CD4-positive, CD25-positive, alpha-beta regulatory T cell (primary cell): Measurements from ENCODE around the gene PLAU. TPM values are rescaled to one million over a fixed set of nuclear protein-coding genes. Genes with fewer than 3 reads are reported as not detected.

ENCODE experiments used
- ATAC-seq, 2 donors: fragments of 150-1000 bp; cut with Tn5 transposase; one replicate each; pipeline ENCODE4 v1.10.0; 2021; ENCODE audit warnings: low read depth in 2 of 2, moderate number of reproducible peaks in 2 of 2, moderate library complexity in 1 of 2
- DNase-seq, 3 donors: peaks; one replicate each; pipeline versions ENCODE4 v3.0.0 to v3.0.0-alpha.2; 2012 to 2022; ENCODE audit warnings: mixed read lengths in 1 of 3
- H3K27ac ChIP-seq: one replicate; pipeline ENCODE4 v1.7.0; 2013; ENCODE audit warnings: mild to moderate bottlenecking, low read length; ENCODE audit not compliant: insufficient read depth, poor library complexity, severe bottlenecking
- H3K27me3 ChIP-seq: one replicate; pipeline ENCODE4 v1.7.0; 2013; ENCODE audit warnings: low read length; ENCODE audit not compliant: control insufficient read depth, insufficient read depth
- H3K36me3 ChIP-seq: one replicate; pipeline ENCODE4 v1.7.0; 2013; ENCODE audit warnings: mild to moderate bottlenecking, low read length, moderate library complexity; ENCODE audit not compliant: control insufficient read depth, insufficient read depth
- H3K4me1 ChIP-seq: 2 replicates; pipeline ENCODE4 v1.7.0; 2013; ENCODE audit warnings: mild to moderate bottlenecking, low read length; ENCODE audit not compliant: insufficient read depth, control insufficient read depth, poor library complexity, severe bottlenecking
- H3K4me3 ChIP-seq: one replicate; pipeline ENCODE4 v1.7.0; 2013; ENCODE audit warnings: low read depth, mild to moderate bottlenecking, low read length, moderate library complexity
- H3K9me3 ChIP-seq, 2 experiments: 1 replicate in 1 of 2; 2 replicates in 1 of 2; pipeline ENCODE4 v1.7.0; 2013; ENCODE audit warnings: low read length in 2 of 2, mild to moderate bottlenecking in 1 of 2, moderate library complexity in 1 of 2; ENCODE audit not compliant: control insufficient read depth in 2 of 2
- H3K27ac Mint-ChIP-seq, 3 donors: one replicate each; pipeline ENCODE4 v1.8.0; 2020 to 2022; ENCODE audit warnings: mild to moderate bottlenecking in 3 of 3, mixed read lengths in 3 of 3, moderate library complexity in 2 of 3
- H3K27me3 Mint-ChIP-seq: one replicate; pipeline ENCODE4 v1.8.0; 2022; ENCODE audit warnings: mild to moderate bottlenecking, mixed read lengths
- H3K36me3 Mint-ChIP-seq: one replicate; pipeline ENCODE4 v1.8.0; 2020; ENCODE audit warnings: mixed read lengths
- H3K4me1 Mint-ChIP-seq, 4 donors: one replicate each; pipeline ENCODE4 v1.8.0; 2020 to 2022; ENCODE audit warnings: mixed read lengths in 4 of 4, mild to moderate bottlenecking in 1 of 4
- H3K4me3 Mint-ChIP-seq, 4 donors: one replicate each; pipeline ENCODE4 v1.8.0; 2020 to 2022; ENCODE audit warnings: mild to moderate bottlenecking in 4 of 4, mixed read lengths in 4 of 4, moderate library complexity in 3 of 4
- H3K9me3 Mint-ChIP-seq, 7 donors: one replicate each; pipeline ENCODE4 v1.8.0; 2020 to 2022; ENCODE audit warnings: mixed read lengths in 7 of 7, mild to moderate bottlenecking in 3 of 7, moderate library complexity in 2 of 7
- polyA plus RNA-seq, 4 donors: library from polyadenylated mRNA; unstranded; fragments of 300-500 nt; fragmentation: Illumina TruSeq; gene quantifications; one replicate each; pipeline ENCODE4 v1.2.3, GENCODE V29; 2021
- total RNA-seq: library from RNA; stranded (reverse); gene quantifications from one replicate; pipeline ENCODE4 v1.2.3, GENCODE V29; 2022

Gene PLAU
- total and polyA plus RNA-seq, 5 donors from 2014 or later = 0.35 TPM; not detected in 4

GRCh38 chr10:73873838-73874215, 37.1 kb upstream of the PLAU start:
- no peak overlapping the region for H3K27ac Mint-ChIP-seq
- H3K27ac ChIP-seq = peak overlapping the region; percentile 23
- H3K4me1 Mint-ChIP-seq = peaks cover 5 to 66% (median 41%) of the 10 kb centered on the region in 4 donors
- H3K36me3 Mint-ChIP-seq = peaks cover 21% of the 10 kb centered on the region
- no peaks in the 10 kb centered on the region for H3K27me3 ChIP-seq
- peak overlapping the region in 2 of 4 donors; percentile 61 to 77 for H3K4me3 Mint-ChIP-seq
- H3K9me3 ChIP-seq = no peaks in the 10 kb centered on the region
- no peak overlapping the region for H3K4me3 ChIP-seq
- H3K36me3 ChIP-seq = peaks cover 15% of the 10 kb centered on the region
- H3K27me3 Mint-ChIP-seq = no peaks in the 10 kb centered on the region
- peaks cover 53% of the 10 kb centered on the region for H3K4me1 ChIP-seq
- peak in 2 of 3 donors; percentile 13 to 20 for DNase-seq
- no peaks in the 10 kb centered on the region for H3K9me3 Mint-ChIP-seq
- ATAC-seq = no peak

- H3K4me1 ChIP-seq = peaks cover 52% of the 10 kb centered on the region
- H3K9me3 Mint-ChIP-seq = no peaks in the 10 kb centered on the region
- H3K27ac ChIP-seq = peak within 1 kb of the TSS; percentile 84
- peaks cover 21% of the 10 kb centered on the region for H3K36me3 Mint-ChIP-seq
- DNase-seq (peak; percentile 79 to 90 (median 85)), ATAC-seq (peak; percentile 91)
- peak within 1 kb of the TSS; percentile 92 to 97 (median 94) for H3K4me3 Mint-ChIP-seq
- H3K27ac Mint-ChIP-seq = peak within 1 kb of the TSS; percentile 96 to 97 (median 96)
- H3K4me1 Mint-ChIP-seq = peaks cover 5 to 65% (median 41%) of the 10 kb centered on the region in 4 donors
- peaks cover 11% of the 10 kb centered on the region for H3K36me3 ChIP-seq
- H3K27me3 ChIP-seq = no peaks in the 10 kb centered on the region
- H3K27me3 Mint-ChIP-seq = no peaks in the 10 kb centered on the region
- peak within 1 kb of the TSS; percentile 73 for H3K4me3 ChIP-seq
- H3K9me3 ChIP-seq = no peaks in the 10 kb centered on the region
Measured at GRCh38 chr10:73874267-73875138, 36.4 kb upstream of the PLAU start, which contains the start of gene CAMK2G. Gene CAMK2G (minus strand): TSS chr10:73874555. CDS start chr10:73874461, 94 bp downstream.

GRCh38 chr10:73875139-73875475, 35.8 kb upstream of the PLAU start:
- H3K36me3 ChIP-seq = peaks cover 11% of the 10 kb centered on the region
- H3K4me1 Mint-ChIP-seq = peaks cover 0 to 65% (median 42%) of the 10 kb centered on the region in 4 donors
- H3K27me3 Mint-ChIP-seq = no peaks in the 10 kb centered on the region
- peak overlapping the region; percentile 66 for H3K4me3 ChIP-seq
- ATAC-seq = peak; percentile 6 to 10
- peak; percentile 47 to 85 (median 76) for DNase-seq
- H3K27ac ChIP-seq = peak overlapping the region; percentile 84
- no peaks in the 10 kb centered on the region for H3K9me3 ChIP-seq
- peaks cover 52% of the 10 kb centered on the region for H3K4me1 ChIP-seq
- no peaks in the 10 kb centered on the region for H3K9me3 Mint-ChIP-seq
- peaks cover 20% of the 10 kb centered on the region for H3K36me3 Mint-ChIP-seq
- H3K27me3 ChIP-seq = no peaks in the 10 kb centered on the region
- H3K27ac Mint-ChIP-seq = peak overlapping the region; percentile 89 to 97 (median 96)
- peak overlapping the region; percentile 92 to 97 (median 94) for H3K4me3 Mint-ChIP-seq

- Histone ChIP-seq H3K4me3 (no peak overlapping the region), H3K36me3 (peaks cover 3% of the 10 kb centered on the region), H3K4me1 (peaks cover 42% of the 10 kb centered on the region), H3K27me3 (no peaks in the 10 kb centered on the region), H3K9me3 (no peaks in the 10 kb centered on the region), H3K27ac (no peak overlapping the region)
- no peak for DNase-seq
- Mint-ChIP-seq H3K36me3 (peaks cover 10% of the 10 kb centered on the region), H3K4me1 (peaks cover 0 to 54% (median 32%) of the 10 kb centered on the region in 4 donors), H3K27ac (peak overlapping the region; percentile 77 to 96 (median 86)), H3K4me3 (peak overlapping the region in 3 of 4 donors; percentile 63 to 97 (median 94)), H3K9me3 (no peaks in the 10 kb centered on the region), H3K27me3 (no peaks in the 10 kb centered on the region)
- no peak for ATAC-seq
Measured at GRCh38 chr10:73876157-73876556, 34.8 kb upstream of the PLAU start.

GRCh38 chr10:73876566-73876965, 34.4 kb upstream of the PLAU start:
- peaks cover 9% of the 10 kb centered on the region for H3K36me3 Mint-ChIP-seq
- peaks cover 0 to 50% (median 29%) of the 10 kb centered on the region in 4 donors for H3K4me1 Mint-ChIP-seq
- no peaks in the 10 kb centered on the region for H3K27me3 Mint-ChIP-seq
- H3K4me3 Mint-ChIP-seq = peak overlapping the region in 2 of 4 donors; percentile 26 to 85
- no peaks in the 10 kb centered on the region for H3K36me3 ChIP-seq
- H3K9me3 ChIP-seq = no peaks in the 10 kb centered on the region
- peak overlapping the region in 2 of 3 donors; percentile 77 to 86 for H3K27ac Mint-ChIP-seq
- no peak overlapping the region for H3K4me3 ChIP-seq
- H3K4me1 ChIP-seq = peaks cover 38% of the 10 kb centered on the region
- DNase-seq (no peak), ATAC-seq (no peak)
- H3K9me3 Mint-ChIP-seq = no peaks in the 10 kb centered on the region
- H3K27me3 ChIP-seq = no peaks in the 10 kb centered on the region
- H3K27ac ChIP-seq = no peak overlapping the region

- H3K27me3 ChIP-seq = no peaks in the 10 kb centered on the region
- no peak overlapping the region for H3K4me3 ChIP-seq
- H3K36me3 Mint-ChIP-seq = peaks cover 5% of the 10 kb centered on the region
- H3K4me1 Mint-ChIP-seq = peaks cover 0 to 46% (median 25%) of the 10 kb centered on the region in 4 donors
- H3K9me3 ChIP-seq = no peaks in the 10 kb centered on the region
- no peaks in the 10 kb centered on the region for H3K9me3 Mint-ChIP-seq
- ATAC-seq (no peak), DNase-seq (no peak)
- H3K4me1 ChIP-seq = peaks cover 34% of the 10 kb centered on the region
- H3K27ac Mint-ChIP-seq = peak overlapping the region in 2 of 3 donors; percentile 18 to 77
- peak overlapping the region in 1 of 4 donors; percentile 85 for H3K4me3 Mint-ChIP-seq
- H3K36me3 ChIP-seq = no peaks in the 10 kb centered on the region
- no peak overlapping the region for H3K27ac ChIP-seq
- no peaks in the 10 kb centered on the region for H3K27me3 Mint-ChIP-seq
Measured at GRCh38 chr10:73876971-73877370, 34.0 kb upstream of the PLAU start.

GRCh38 chr10:73877533-73878160, 33.3 kb upstream of the PLAU start:
- H3K4me3 Mint-ChIP-seq = peak overlapping the region in 3 of 4 donors; percentile 13 to 85 (median 59)
- peaks cover 27% of the 10 kb centered on the region for H3K4me1 ChIP-seq
- ATAC-seq = no peak
- H3K27ac ChIP-seq = no peak overlapping the region
- peaks cover 2% of the 10 kb centered on the region for H3K36me3 Mint-ChIP-seq
- H3K4me3 ChIP-seq = no peak overlapping the region
- H3K9me3 Mint-ChIP-seq = no peaks in the 10 kb centered on the region
- no peak for DNase-seq
- no peaks in the 10 kb centered on the region for H3K9me3 ChIP-seq
- H3K4me1 Mint-ChIP-seq = peaks cover 0 to 39% (median 18%) of the 10 kb centered on the region in 4 donors
- no peaks in the 10 kb centered on the region for H3K27me3 ChIP-seq
- no peaks in the 10 kb centered on the region for H3K36me3 ChIP-seq
- no peaks in the 10 kb centered on the region for H3K27me3 Mint-ChIP-seq
- peak overlapping the region; percentile 15 to 77 (median 75) for H3K27ac Mint-ChIP-seq
